WTC11 (cell line): ENCODE data around the gene SNRPE.

ENCODE experiments used
- CBFB ChIP-seq: sonication (generic); formaldehyde crosslinking; IDR thresholded peaks from 2 replicates; pipeline ENCODE4 v1.8.1; 2022; ENCODE audit warnings: mild to moderate bottlenecking, low read depth, missing genetic modification reagents
- FOXP1 ChIP-seq: sonication (generic); formaldehyde crosslinking; IDR thresholded peaks from 2 replicates; pipeline ENCODE4 v1.8.0; 2022; ENCODE audit warnings: missing genetic modification reagents, mild to moderate bottlenecking, moderate library complexity, borderline replicate concordance
- JAZF1 ChIP-seq: fragments of 250-450 bp; sonication (Bioruptor Pico); IDR thresholded peaks from 2 replicates; pipeline ENCODE4 v1.9.0; 2021; ENCODE audit warnings: moderate library complexity, mild to moderate bottlenecking, inconsistent platforms
- JUN ChIP-seq: sonication (generic); formaldehyde crosslinking; IDR thresholded peaks from 2 replicates; pipeline ENCODE4 v1.8.0; 2023; ENCODE audit warnings: mild to moderate bottlenecking, missing genetic modification reagents
- NR1H2 ChIP-seq: sonication (generic); formaldehyde crosslinking; IDR thresholded peaks from 2 replicates; pipeline ENCODE4 v1.9.0; 2021; ENCODE audit warnings: mild to moderate bottlenecking, moderate library complexity, missing genetic modification reagents
- SMAD4 ChIP-seq: sonication (generic); formaldehyde crosslinking; IDR thresholded peaks from 2 replicates; pipeline ENCODE4 v1.8.0; 2022; ENCODE audit warnings: mild to moderate bottlenecking, missing genetic modification reagents
- TEAD1 ChIP-seq: sonication (generic); formaldehyde crosslinking; IDR thresholded peaks from 2 replicates; pipeline ENCODE4 v1.8.0; 2022; ENCODE audit warnings: mild to moderate bottlenecking, missing genetic modification reagents
- TF ChIP-seq, protein P1 (sequence below): sonication (generic); formaldehyde crosslinking; IDR thresholded peaks from 2 replicates; pipeline ENCODE4 v1.8.1; 2023; ENCODE audit warnings: mild to moderate bottlenecking, moderate library complexity, missing genetic modification reagents
- TF ChIP-seq, protein P2 (sequence below): fragments of 200-600 bp; IDR thresholded peaks from 2 replicates; pipeline ENCODE4 v1.8.0; 2022; ENCODE audit warnings: antibody characterized with exemption
- TF ChIP-seq, protein P3 (sequence below): fragments of 250-450 bp; sonication (Bioruptor Pico); IDR thresholded peaks from 2 replicates; pipeline ENCODE4 v2.1.2; 2022; ENCODE audit warnings: mild to moderate bottlenecking, moderate library complexity
- TF ChIP-seq, protein P4 (sequence below): sonication (generic); formaldehyde crosslinking; IDR thresholded peaks from 2 replicates; pipeline ENCODE4 v1.8.0; 2022; ENCODE audit warnings: mild to moderate bottlenecking, missing genetic modification reagents
- TF ChIP-seq, protein P5 (sequence below): fragments of 250-450 bp; sonication (Bioruptor Pico); IDR thresholded peaks from 2 replicates; pipeline ENCODE4 v1.9.0; 2021; ENCODE audit warnings: mild to moderate bottlenecking
- TF ChIP-seq, protein P6 (sequence below): sonication (generic); formaldehyde crosslinking; conservative IDR thresholded peaks from 2 replicates; pipeline ENCODE4 v1.8.1; 2022; ENCODE audit warnings: mild to moderate bottlenecking, missing genetic modification reagents

DNA sequence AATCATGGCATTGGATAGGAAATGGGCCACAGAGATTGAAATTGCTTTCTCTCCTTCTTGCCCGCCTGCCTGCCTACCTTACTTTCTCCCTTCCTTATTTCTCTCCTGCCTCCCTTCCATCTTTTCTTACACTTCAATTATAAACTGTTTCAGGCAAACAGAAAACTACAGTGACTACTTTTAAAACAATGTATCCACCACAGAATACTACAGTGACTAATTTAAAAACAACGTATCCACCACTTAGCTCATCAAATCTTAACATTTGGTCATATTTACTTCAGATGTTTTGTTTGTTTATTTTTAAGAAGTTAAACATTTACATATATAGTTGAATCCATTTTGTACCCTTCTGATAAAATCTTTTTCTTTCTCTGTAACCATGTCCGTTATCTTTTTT lies 54.4 kb downstream of the SNRPE start:
- TF ChIP-seq, protein P1, sequence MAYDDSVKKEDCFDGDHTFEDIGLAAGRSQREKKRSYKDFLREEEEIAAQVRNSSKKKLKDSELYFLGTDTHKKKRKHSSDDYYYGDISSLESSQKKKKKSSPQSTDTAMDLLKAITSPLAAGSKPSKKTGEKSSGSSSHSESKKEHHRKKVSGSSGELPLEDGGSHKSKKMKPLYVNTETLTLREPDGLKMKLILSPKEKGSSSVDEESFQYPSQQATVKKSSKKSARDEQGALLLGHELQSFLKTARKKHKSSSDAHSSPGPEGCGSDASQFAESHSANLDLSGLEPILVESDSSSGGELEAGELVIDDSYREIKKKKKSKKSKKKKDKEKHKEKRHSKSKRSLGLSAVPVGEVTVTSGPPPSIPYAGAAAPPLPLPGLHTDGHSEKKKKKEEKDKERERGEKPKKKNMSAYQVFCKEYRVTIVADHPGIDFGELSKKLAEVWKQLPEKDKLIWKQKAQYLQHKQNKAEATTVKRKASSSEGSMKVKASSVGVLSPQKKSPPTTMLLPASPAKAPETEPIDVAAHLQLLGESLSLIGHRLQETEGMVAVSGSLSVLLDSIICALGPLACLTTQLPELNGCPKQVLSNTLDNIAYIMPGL (CRISPR knock-in tag), result no peak
- TF ChIP-seq FOXP1 (CRISPR knock-in tag) (no peak), SMAD4 (CRISPR knock-in tag) (no peak), NR1H2 (CRISPR knock-in tag) (no peak), JAZF1 (CRISPR knock-in tag) (no peak), JUN (CRISPR knock-in tag) (no peak), TEAD1 (no peak), CBFB (CRISPR knock-in tag) (no peak)
- TF ChIP-seq, protein P2, sequence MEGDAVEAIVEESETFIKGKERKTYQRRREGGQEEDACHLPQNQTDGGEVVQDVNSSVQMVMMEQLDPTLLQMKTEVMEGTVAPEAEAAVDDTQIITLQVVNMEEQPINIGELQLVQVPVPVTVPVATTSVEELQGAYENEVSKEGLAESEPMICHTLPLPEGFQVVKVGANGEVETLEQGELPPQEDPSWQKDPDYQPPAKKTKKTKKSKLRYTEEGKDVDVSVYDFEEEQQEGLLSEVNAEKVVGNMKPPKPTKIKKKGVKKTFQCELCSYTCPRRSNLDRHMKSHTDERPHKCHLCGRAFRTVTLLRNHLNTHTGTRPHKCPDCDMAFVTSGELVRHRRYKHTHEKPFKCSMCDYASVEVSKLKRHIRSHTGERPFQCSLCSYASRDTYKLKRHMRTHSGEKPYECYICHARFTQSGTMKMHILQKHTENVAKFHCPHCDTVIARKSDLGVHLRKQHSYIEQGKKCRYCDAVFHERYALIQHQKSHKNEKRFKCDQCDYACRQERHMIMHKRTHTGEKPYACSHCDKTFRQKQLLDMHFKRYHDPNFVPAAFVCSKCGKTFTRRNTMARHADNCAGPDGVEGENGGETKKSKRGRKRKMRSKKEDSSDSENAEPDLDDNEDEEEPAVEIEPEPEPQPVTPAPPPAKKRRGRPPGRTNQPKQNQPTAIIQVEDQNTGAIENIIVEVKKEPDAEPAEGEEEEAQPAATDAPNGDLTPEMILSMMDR, result no peak
- TF ChIP-seq, protein P3, sequence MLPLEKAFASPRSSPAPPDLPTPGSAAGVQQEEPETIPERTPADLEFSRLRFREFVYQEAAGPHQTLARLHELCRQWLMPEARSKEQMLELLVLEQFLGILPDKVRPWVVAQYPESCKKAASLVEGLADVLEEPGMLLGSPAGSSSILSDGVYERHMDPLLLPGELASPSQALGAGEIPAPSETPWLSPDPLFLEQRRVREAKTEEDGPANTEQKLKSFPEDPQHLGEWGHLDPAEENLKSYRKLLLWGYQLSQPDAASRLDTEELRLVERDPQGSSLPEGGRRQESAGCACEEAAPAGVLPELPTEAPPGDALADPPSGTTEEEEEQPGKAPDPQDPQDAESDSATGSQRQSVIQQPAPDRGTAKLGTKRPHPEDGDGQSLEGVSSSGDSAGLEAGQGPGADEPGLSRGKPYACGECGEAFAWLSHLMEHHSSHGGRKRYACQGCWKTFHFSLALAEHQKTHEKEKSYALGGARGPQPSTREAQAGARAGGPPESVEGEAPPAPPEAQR, result no peak
- TF ChIP-seq, protein P4, sequence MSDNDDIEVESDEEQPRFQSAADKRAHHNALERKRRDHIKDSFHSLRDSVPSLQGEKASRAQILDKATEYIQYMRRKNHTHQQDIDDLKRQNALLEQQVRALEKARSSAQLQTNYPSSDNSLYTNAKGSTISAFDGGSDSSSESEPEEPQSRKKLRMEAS, result no peak
- TF ChIP-seq, protein P5, sequence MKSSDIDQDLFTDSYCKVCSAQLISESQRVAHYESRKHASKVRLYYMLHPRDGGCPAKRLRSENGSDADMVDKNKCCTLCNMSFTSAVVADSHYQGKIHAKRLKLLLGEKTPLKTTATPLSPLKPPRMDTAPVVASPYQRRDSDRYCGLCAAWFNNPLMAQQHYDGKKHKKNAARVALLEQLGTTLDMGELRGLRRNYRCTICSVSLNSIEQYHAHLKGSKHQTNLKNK, result no peak
- TF ChIP-seq, protein P6, sequence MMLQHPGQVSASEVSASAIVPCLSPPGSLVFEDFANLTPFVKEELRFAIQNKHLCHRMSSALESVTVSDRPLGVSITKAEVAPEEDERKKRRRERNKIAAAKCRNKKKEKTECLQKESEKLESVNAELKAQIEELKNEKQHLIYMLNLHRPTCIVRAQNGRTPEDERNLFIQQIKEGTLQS (CRISPR knock-in tag), result no peak
